GM23338 (cell line): ENCODE data around the gene GNRH2. TPM values are rescaled to one million over a fixed set of nuclear protein-coding genes. Genes with fewer than 3 reads are reported as not detected.
"Not testable (repeated sequence)": the region's sequence is repeated elsewhere in the genome, so short reads cannot be mapped to it uniquely, and the experiment has no call there.

Experiments used
- ATAC-seq: fragments of 200-7000 bp; cut with Tn5 transposase; 3 replicates; pipeline ENCODE4 v1.9.1; 2020
- DNase-seq: peaks from one replicate; pipeline ENCODE4 v3.0.0-alpha.2; 2015; ENCODE audit warnings: low spot score
- H2AFZ ChIP-seq: fragments of 200-600 bp; sonication (generic); 2 replicates; pipeline ENCODE4 v1.8.0; 2016; ENCODE audit warnings: antibody characterized with exemption, mild to moderate bottlenecking, moderate library complexity
- H3F3A ChIP-seq: fragments of 200-600 bp; sonication (generic); replicated peaks from 2 replicates; pipeline ENCODE4 v1.8.0; 2017; ENCODE audit warnings: antibody characterized with exemption, mixed run types, low read depth
- H3K27ac ChIP-seq: fragments of 200-600 bp; sonication (generic); 2 replicates; pipeline ENCODE4 v1.6.1; 2016; ENCODE audit warnings: low read depth
- H3K27me3 ChIP-seq: fragments of 200-600 bp; sonication (generic); 2 replicates; pipeline ENCODE4 v1.8.0; 2016; ENCODE audit warnings: mild to moderate bottlenecking, mixed run types, moderate library complexity; ENCODE audit not compliant: insufficient read depth
- H3K36me3 ChIP-seq: fragments of 200-600 bp; sonication (generic); 2 replicates; pipeline ENCODE4 v1.8.0; 2016; ENCODE audit warnings: mild to moderate bottlenecking; ENCODE audit not compliant: insufficient read depth
- H3K4me1 ChIP-seq: fragments of 200-600 bp; sonication (generic); 2 replicates; pipeline ENCODE4 v1.8.0; 2016; ENCODE audit warnings: mild to moderate bottlenecking, moderate library complexity; ENCODE audit not compliant: insufficient read depth
- H3K4me2 ChIP-seq: fragments of 200-600 bp; sonication (generic); 2 replicates; pipeline ENCODE4 v1.7.1; 2017; ENCODE audit warnings: mixed run types
- H3K4me3 ChIP-seq: fragments of 200-600 bp; sonication (generic); 2 replicates; pipeline ENCODE4 v1.6.1; 2016; ENCODE audit warnings: mixed run types
- H3K79me2 ChIP-seq: fragments of 200-600 bp; sonication (generic); replicated peaks from 2 replicates; pipeline ENCODE4 v1.8.0; 2017; ENCODE audit warnings: mild to moderate bottlenecking; ENCODE audit not compliant: insufficient read depth
- H3K9me2 ChIP-seq: fragments of 200-600 bp; sonication (generic); 2 replicates; pipeline ENCODE4 v1.8.0; 2017; ENCODE audit not compliant: insufficient read depth
- H4K20me1 ChIP-seq: fragments of 200-600 bp; sonication (generic); replicated peaks from 2 replicates; pipeline ENCODE4 v1.8.0; 2017; ENCODE audit warnings: mild to moderate bottlenecking; ENCODE audit not compliant: insufficient read depth
- H3K27ac Mint-ChIP-seq: 2 replicates; pipeline ENCODE4 v1.8.0; 2020; ENCODE audit warnings: inconsistent platforms, mild to moderate bottlenecking, moderate library complexity, mixed read lengths
- H3K27me3 Mint-ChIP-seq: 3 replicates; pipeline ENCODE4 v1.8.0; 2022; ENCODE audit warnings: low read depth, mild to moderate bottlenecking, moderate library complexity, mixed read lengths, inconsistent platforms; ENCODE audit not compliant: insufficient read depth, poor library complexity
- H3K36me3 Mint-ChIP-seq: 3 replicates; pipeline ENCODE4 v1.8.0; 2021; ENCODE audit warnings: low read depth, mild to moderate bottlenecking, inconsistent platforms, moderate library complexity, mixed read lengths
- H3K4me1 Mint-ChIP-seq: 3 replicates; pipeline ENCODE4 v1.8.0; 2020; ENCODE audit warnings: mild to moderate bottlenecking, inconsistent platforms, mixed read lengths
- H3K4me3 Mint-ChIP-seq: 3 replicates; pipeline ENCODE4 v1.8.0; 2021; ENCODE audit warnings: moderate library complexity, mild to moderate bottlenecking, inconsistent platforms, mixed read lengths
- H3K9me3 Mint-ChIP-seq: 3 replicates; pipeline ENCODE4 v1.8.0; 2020; ENCODE audit warnings: moderate library complexity, mild to moderate bottlenecking, inconsistent platforms, mixed read lengths
- CREB1 ChIP-seq: fragments of 250-450 bp; sonication (Bioruptor Pico); IDR thresholded peaks from 2 replicates; pipeline ENCODE4 v1.5.0; 2020; ENCODE audit warnings: low read depth, mild to moderate bottlenecking, moderate library complexity
- CTCF ChIP-seq, 2 experiments: fragments of 200-600 bp in 1 of 2; sonication (generic) in 1 of 2; conservative IDR thresholded peaks; 2 replicates each; pipeline versions ENCODE4 v1.5.1 to v1.6.1; 2016 to 2017; ENCODE audit warnings: antibody characterized with exemption in 2 of 2, low read depth in 2 of 2, mild to moderate bottlenecking in 2 of 2, moderate library complexity in 1 of 2
- EZH2 ChIP-seq: fragments of 200-600 bp; sonication (generic); IDR thresholded peaks from one replicate; pipeline ENCODE4 v1.8.0; 2017; ENCODE audit warnings: antibody characterized with exemption, mild to moderate bottlenecking, low read depth; ENCODE audit not compliant: unreplicated experiment
- NANOG ChIP-seq: IDR thresholded peaks from 2 replicates; pipeline ENCODE4 v1.6.1; 2016; ENCODE audit warnings: antibody characterized with exemption, borderline replicate concordance
- POLR2AphosphoS5 ChIP-seq: IDR thresholded peaks from 2 replicates; pipeline ENCODE4 v1.6.1; 2016; ENCODE audit warnings: antibody characterized with exemption, low read depth
- STAT1 ChIP-seq: IDR thresholded peaks from one replicate; pipeline ENCODE4 v1.6.1; 2016; ENCODE audit warnings: antibody characterized with exemption; ENCODE audit not compliant: unreplicated experiment
- ZNF331 ChIP-seq: fragments of 250-450 bp; sonication (Bioruptor Pico); IDR thresholded peaks from 2 replicates; pipeline ENCODE4 v1.5.0; 2020; ENCODE audit warnings: low read depth, mild to moderate bottlenecking, moderate library complexity
- polyA plus RNA-seq: library from polyadenylated mRNA; unstranded; fragments of >200 nt; fragmentation: Nextera tagmentation; extraction: Ambion mirVana; gene quantifications from 2 replicates; pipeline ENCODE4 v1.2.1, GENCODE V29; 2016
- total RNA-seq: library from RNA; depleted of rRNA; stranded (reverse); fragments of >200 nt; shearing (Covaris generic); gene quantifications from 2 replicates; pipeline ENCODE4 v1.2.3, GENCODE V29; 2014
- TF ChIP-seq, protein P1 (sequence below): IDR thresholded peaks from one replicate; pipeline ENCODE4 v1.6.1; 2018; ENCODE audit warnings: antibody characterized with exemption; ENCODE audit not compliant: unreplicated experiment
- TF ChIP-seq, protein P2 (sequence below): IDR thresholded peaks from 2 replicates; pipeline ENCODE4 v1.6.1; 2016; ENCODE audit warnings: antibody characterized with exemption

GNRH2 gene
- total and polyA plus RNA-seq, 2 experiments from 2014 or later = not detected

GRCh38 chr20:3075315-3075714 lies 31.9 kb downstream of the GNRH2 start:
- not testable (repeated sequence) for H3K4me3 ChIP-seq, H3K36me3 Mint-ChIP-seq, H3F3A ChIP-seq, H3K27ac Mint-ChIP-seq, H3K36me3 ChIP-seq, ATAC-seq, H3K9me3 Mint-ChIP-seq, H3K4me2 ChIP-seq, H3K9me2 ChIP-seq, H3K27ac ChIP-seq, H3K4me3 Mint-ChIP-seq, DNase-seq, H3K79me2 ChIP-seq, H4K20me1 ChIP-seq, H2AFZ ChIP-seq, H3K4me1 ChIP-seq
- Mint-ChIP-seq H3K4me1 (peaks cover 23% of the 10 kb centered on the region), H3K27me3 (peaks cover 41% of the 10 kb centered on the region)
- peaks cover 50% of the 10 kb centered on the region for H3K27me3 ChIP-seq

- no peaks in the 10 kb centered on the region for H3F3A ChIP-seq
- H3K4me3 Mint-ChIP-seq = no peak overlapping the region
- DNase-seq (no peak), ATAC-seq (no peak)
- H3K4me2 ChIP-seq = no peak overlapping the region
- H3K27me3 Mint-ChIP-seq = peaks cover 44% of the 10 kb centered on the region
- H3K9me2 ChIP-seq = 0 out of 2 replicates have a peak, but pooled peaks cover 3% of the 10 kb centered on the region
- H3K27ac Mint-ChIP-seq = no peak overlapping the region
- H3K27ac ChIP-seq = no peak overlapping the region
- 0 out of 2 replicates have a peak overlapping the region, but pooled peaks have one; percentile 47 for H2AFZ ChIP-seq
- no peaks in the 10 kb centered on the region for H3K36me3 ChIP-seq
- H3K27me3 ChIP-seq = peaks cover 50% of the 10 kb centered on the region
- H3K4me1 Mint-ChIP-seq = peaks cover 18% of the 10 kb centered on the region
- H3K79me2 ChIP-seq = no peaks in the 10 kb centered on the region
- no peaks in the 10 kb centered on the region for H4K20me1 ChIP-seq
- H3K4me1 ChIP-seq = peaks cover 3% of the 10 kb centered on the region; the same call in 1 of the 2 replicates
- no peak overlapping the region for H3K4me3 ChIP-seq
- H3K36me3 Mint-ChIP-seq = no peaks in the 10 kb centered on the region
- H3K9me3 Mint-ChIP-seq = no peaks in the 10 kb centered on the region
- no peak for TF ChIP-seq NANOG
- TF ChIP-seq EZH2 = no peak
- TF ChIP-seq, protein P1, sequence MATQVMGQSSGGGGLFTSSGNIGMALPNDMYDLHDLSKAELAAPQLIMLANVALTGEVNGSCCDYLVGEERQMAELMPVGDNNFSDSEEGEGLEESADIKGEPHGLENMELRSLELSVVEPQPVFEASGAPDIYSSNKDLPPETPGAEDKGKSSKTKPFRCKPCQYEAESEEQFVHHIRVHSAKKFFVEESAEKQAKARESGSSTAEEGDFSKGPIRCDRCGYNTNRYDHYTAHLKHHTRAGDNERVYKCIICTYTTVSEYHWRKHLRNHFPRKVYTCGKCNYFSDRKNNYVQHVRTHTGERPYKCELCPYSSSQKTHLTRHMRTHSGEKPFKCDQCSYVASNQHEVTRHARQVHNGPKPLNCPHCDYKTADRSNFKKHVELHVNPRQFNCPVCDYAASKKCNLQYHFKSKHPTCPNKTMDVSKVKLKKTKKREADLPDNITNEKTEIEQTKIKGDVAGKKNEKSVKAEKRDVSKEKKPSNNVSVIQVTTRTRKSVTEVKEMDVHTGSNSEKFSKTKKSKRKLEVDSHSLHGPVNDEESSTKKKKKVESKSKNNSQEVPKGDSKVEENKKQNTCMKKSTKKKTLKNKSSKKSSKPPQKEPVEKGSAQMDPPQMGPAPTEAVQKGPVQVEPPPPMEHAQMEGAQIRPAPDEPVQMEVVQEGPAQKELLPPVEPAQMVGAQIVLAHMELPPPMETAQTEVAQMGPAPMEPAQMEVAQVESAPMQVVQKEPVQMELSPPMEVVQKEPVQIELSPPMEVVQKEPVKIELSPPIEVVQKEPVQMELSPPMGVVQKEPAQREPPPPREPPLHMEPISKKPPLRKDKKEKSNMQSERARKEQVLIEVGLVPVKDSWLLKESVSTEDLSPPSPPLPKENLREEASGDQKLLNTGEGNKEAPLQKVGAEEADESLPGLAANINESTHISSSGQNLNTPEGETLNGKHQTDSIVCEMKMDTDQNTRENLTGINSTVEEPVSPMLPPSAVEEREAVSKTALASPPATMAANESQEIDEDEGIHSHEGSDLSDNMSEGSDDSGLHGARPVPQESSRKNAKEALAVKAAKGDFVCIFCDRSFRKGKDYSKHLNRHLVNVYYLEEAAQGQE = no peak
- TF ChIP-seq CREB1 (CRISPR knock-in tag) = no peak
- TF ChIP-seq STAT1 = no peak
- no peak for TF ChIP-seq CTCF (conservative IDR thresholded peaks at IDR 0.05; ENCODE audit: low read depth in 2 of 2)
- no peak for TF ChIP-seq ZNF331 (CRISPR knock-in tag)
- TF ChIP-seq POLR2AphosphoS5 = no peak
- TF ChIP-seq, protein P2, sequence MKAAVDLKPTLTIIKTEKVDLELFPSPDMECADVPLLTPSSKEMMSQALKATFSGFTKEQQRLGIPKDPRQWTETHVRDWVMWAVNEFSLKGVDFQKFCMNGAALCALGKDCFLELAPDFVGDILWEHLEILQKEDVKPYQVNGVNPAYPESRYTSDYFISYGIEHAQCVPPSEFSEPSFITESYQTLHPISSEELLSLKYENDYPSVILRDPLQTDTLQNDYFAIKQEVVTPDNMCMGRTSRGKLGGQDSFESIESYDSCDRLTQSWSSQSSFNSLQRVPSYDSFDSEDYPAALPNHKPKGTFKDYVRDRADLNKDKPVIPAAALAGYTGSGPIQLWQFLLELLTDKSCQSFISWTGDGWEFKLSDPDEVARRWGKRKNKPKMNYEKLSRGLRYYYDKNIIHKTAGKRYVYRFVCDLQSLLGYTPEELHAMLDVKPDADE = no peak
Observed at GRCh38 chr20:3077618-3078134, 34.3 kb downstream of the GNRH2 start.
